ENCODE measurements around the gene POU6F2. TPM values are rescaled to one million over a fixed set of nuclear protein-coding genes. Genes with fewer than 3 reads are reported as not detected.

The POU6F2 gene
- total RNA-seq, 1 experiment from 2014 or later, result not detected

GRCh38 chr7:39132306-39132705 is 154.6 kb downstream of the POU6F2 start:
- ATAC-seq, result no peak
- TF ChIP-seq EZH2 (IDR thresholded peaks at IDR 0.05; ENCODE audit: low read length, unreplicated experiment), result no peak
- no peak for TF ChIP-seq EZH2phosphoT487 (IDR thresholded peaks at IDR 0.05; ENCODE audit: borderline replicate concordance, low read length)
- TF ChIP-seq, protein P1, sequence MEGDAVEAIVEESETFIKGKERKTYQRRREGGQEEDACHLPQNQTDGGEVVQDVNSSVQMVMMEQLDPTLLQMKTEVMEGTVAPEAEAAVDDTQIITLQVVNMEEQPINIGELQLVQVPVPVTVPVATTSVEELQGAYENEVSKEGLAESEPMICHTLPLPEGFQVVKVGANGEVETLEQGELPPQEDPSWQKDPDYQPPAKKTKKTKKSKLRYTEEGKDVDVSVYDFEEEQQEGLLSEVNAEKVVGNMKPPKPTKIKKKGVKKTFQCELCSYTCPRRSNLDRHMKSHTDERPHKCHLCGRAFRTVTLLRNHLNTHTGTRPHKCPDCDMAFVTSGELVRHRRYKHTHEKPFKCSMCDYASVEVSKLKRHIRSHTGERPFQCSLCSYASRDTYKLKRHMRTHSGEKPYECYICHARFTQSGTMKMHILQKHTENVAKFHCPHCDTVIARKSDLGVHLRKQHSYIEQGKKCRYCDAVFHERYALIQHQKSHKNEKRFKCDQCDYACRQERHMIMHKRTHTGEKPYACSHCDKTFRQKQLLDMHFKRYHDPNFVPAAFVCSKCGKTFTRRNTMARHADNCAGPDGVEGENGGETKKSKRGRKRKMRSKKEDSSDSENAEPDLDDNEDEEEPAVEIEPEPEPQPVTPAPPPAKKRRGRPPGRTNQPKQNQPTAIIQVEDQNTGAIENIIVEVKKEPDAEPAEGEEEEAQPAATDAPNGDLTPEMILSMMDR (conservative IDR thresholded peaks at IDR 0.05; ENCODE audit: low read depth, low read length), result no peak
- Histone ChIP-seq H3K36me3 (ENCODE audit: low read depth, low read length) (no peaks in the 10 kb centered on the region), H2AFZ (ENCODE audit: low read length) (no peak overlapping the region), H3K4me2 (ENCODE audit: low read length) (no peak overlapping the region), H3K27ac (ENCODE audit: low read length) (no peak overlapping the region), H3K4me3 (ENCODE audit: low read length) (no peak overlapping the region), H3K27me3 (ENCODE audit: low read length) (peaks cover 50% of the 10 kb centered on the region), H3K9me3 (ENCODE audit: low read length) (no peaks in the 10 kb centered on the region), H3K4me1 (ENCODE audit: insufficient read depth, low read length) (no peaks in the 10 kb centered on the region), H3K79me2 (ENCODE audit: low read length) (no peaks in the 10 kb centered on the region), H3K9me2 (replicated peaks; ENCODE audit: low read length) (no peaks in the 10 kb centered on the region), H3K9ac (ENCODE audit: low read length) (no peak overlapping the region), H3F3A (ENCODE audit: low read length, unreplicated experiment) (no peaks in the 10 kb centered on the region), H4K20me1 (ENCODE audit: low read length) (no peaks in the 10 kb centered on the region)
- no TSS peak for BruUV-seq (replicated peaks)
- intact Hi-C loops (cut with micrococcal nuclease), result no loop called here
- ChIA-PET POLR2A (ENCODE audit: unreplicated experiment) (no interaction called here), CTCF (no interaction called here)
- no peak for DNase-seq

- Histone ChIP-seq H3K9ac (ENCODE audit: low read length) (no peak overlapping the region), H2AFZ (ENCODE audit: low read length) (no peak overlapping the region), H3K36me3 (ENCODE audit: low read depth, low read length) (no peaks in the 10 kb centered on the region), H3K9me2 (replicated peaks; ENCODE audit: low read length) (no peaks in the 10 kb centered on the region), H3K27ac (ENCODE audit: low read length) (no peak overlapping the region), H3K27me3 (ENCODE audit: low read length) (peaks cover 48% of the 10 kb centered on the region), H3K4me3 (ENCODE audit: low read length) (no peak overlapping the region), H3K79me2 (ENCODE audit: low read length) (no peaks in the 10 kb centered on the region), H3K4me1 (ENCODE audit: insufficient read depth, low read length) (no peaks in the 10 kb centered on the region), H4K20me1 (ENCODE audit: low read length) (no peaks in the 10 kb centered on the region), H3K9me3 (ENCODE audit: low read length) (no peaks in the 10 kb centered on the region), H3F3A (ENCODE audit: low read length, unreplicated experiment) (no peaks in the 10 kb centered on the region), H3K4me2 (ENCODE audit: low read length) (no peak overlapping the region)
- ATAC-seq (no peak), DNase-seq (no peak)
- BruUV-seq (replicated peaks), result no TSS peak
- TF ChIP-seq EZH2 (IDR thresholded peaks at IDR 0.05; ENCODE audit: low read length, unreplicated experiment), result no peak
- TF ChIP-seq, protein P1 (conservative IDR thresholded peaks at IDR 0.05; ENCODE audit: low read depth, low read length), result no peak
- intact Hi-C loops (cut with micrococcal nuclease), result no loop called here
- CTCF ChIA-PET, result no interaction called here
- POLR2A ChIA-PET (ENCODE audit: unreplicated experiment), result no interaction called here
These were observed 155.4 kb downstream of the POU6F2 start for GRCh38 chr7:39133088-39133487.

GRCh38 chr7:39137480-39137879 is 159.8 kb downstream of the POU6F2 start:
- POLR2A ChIA-PET (ENCODE audit: unreplicated experiment), result no interaction called here
- H3K36me3 ChIP-seq (ENCODE audit: low read depth, low read length), result no peaks in the 10 kb centered on the region
- no peak overlapping the region for H3K9ac ChIP-seq (ENCODE audit: low read length)
- H3K27ac ChIP-seq (ENCODE audit: low read length), result no peak overlapping the region
- CTCF ChIA-PET, result no interaction called here
- H3K27me3 ChIP-seq (ENCODE audit: low read length), result peaks cover 17% of the 10 kb centered on the region
- no peak for TF ChIP-seq EZH2phosphoT487 (IDR thresholded peaks at IDR 0.05; ENCODE audit: borderline replicate concordance, low read length)
- TF ChIP-seq EZH2 (IDR thresholded peaks at IDR 0.05; ENCODE audit: low read length, unreplicated experiment), result no peak
- TF ChIP-seq, protein P1 (conservative IDR thresholded peaks at IDR 0.05; ENCODE audit: low read depth, low read length), result no peak
- no peak overlapping the region for H3K4me3 ChIP-seq (ENCODE audit: low read length)
- H3K4me2 ChIP-seq (ENCODE audit: low read length), result no peak overlapping the region
- intact Hi-C loops (cut with micrococcal nuclease), result no loop called here
- no peaks in the 10 kb centered on the region for H3K9me2 ChIP-seq (replicated peaks; ENCODE audit: low read length)
- H2AFZ ChIP-seq (ENCODE audit: low read length), result no peak overlapping the region
- H3K79me2 ChIP-seq (ENCODE audit: low read length), result no peaks in the 10 kb centered on the region
- H4K20me1 ChIP-seq (ENCODE audit: low read length), result no peaks in the 10 kb centered on the region
- no peaks in the 10 kb centered on the region for H3F3A ChIP-seq (ENCODE audit: low read length, unreplicated experiment)
- no peaks in the 10 kb centered on the region for H3K9me3 ChIP-seq (ENCODE audit: low read length)
- no peak for ATAC-seq
- DNase-seq, result no peak
- BruUV-seq (replicated peaks), result no TSS peak
- no peaks in the 10 kb centered on the region for H3K4me1 ChIP-seq (ENCODE audit: insufficient read depth, low read length)

Measured in PC-3 (cell line).